IgD-negative memory B cell (primary cell): ENCODE data around the gene PRR9. TPM values are rescaled to one million over a fixed set of nuclear protein-coding genes. Genes with fewer than 3 reads are reported as not detected.

ENCODE experiments used
- polyA plus RNA-seq: library from polyadenylated mRNA; unstranded; fragments of 300-500 nt; fragmentation: Illumina TruSeq; gene quantifications from one replicate; pipeline ENCODE4 v1.2.3, GENCODE V29; 2021

PRR9 gene
- polyA plus RNA-seq, 1 donor from 2014 or later = not detected

Other genes starting within 250 kb of the PRR9 start
- gene SPRR4, start 246.9 kb upstream of the PRR9 start, polyA plus RNA-seq = not detected
- gene SPRR1A, start 233.5 kb upstream of the PRR9 start, polyA plus RNA-seq = not detected
- gene SPRR3, start 215.8 kb upstream of the PRR9 start, polyA plus RNA-seq = not detected
- not detected for gene SPRR1B, start 186.4 kb upstream of the PRR9 start, polyA plus RNA-seq
- not detected for gene SPRR2D, start 176.5 kb upstream of the PRR9 start, polyA plus RNA-seq
- gene SPRR2A, start 160.1 kb upstream of the PRR9 start, polyA plus RNA-seq = not detected
- not detected for gene SPRR2B, start 146.0 kb upstream of the PRR9 start, polyA plus RNA-seq
- not detected for gene SPRR2E, start 123.1 kb upstream of the PRR9 start, polyA plus RNA-seq
- gene SPRR2F, start 104.1 kb upstream of the PRR9 start, polyA plus RNA-seq = not detected
- not detected for gene SPRR2G, start 66.7 kb upstream of the PRR9 start, polyA plus RNA-seq
- not detected for gene LELP1, start 14.2 kb upstream of the PRR9 start, polyA plus RNA-seq
- gene LORICRIN, start 42.1 kb downstream of the PRR9 start, polyA plus RNA-seq = not detected
- not detected for gene PGLYRP3, start 95.4 kb downstream of the PRR9 start, polyA plus RNA-seq
- not detected for gene PGLYRP4, start 131.3 kb downstream of the PRR9 start, polyA plus RNA-seq
- gene S100A9, start 140.3 kb downstream of the PRR9 start, polyA plus RNA-seq = 44.6 TPM
- gene S100A12, start 158.0 kb downstream of the PRR9 start, polyA plus RNA-seq = 0.97 TPM
- gene S100A8, start 173.5 kb downstream of the PRR9 start, polyA plus RNA-seq = 28.0 TPM
- gene S100A7A, start 198.9 kb downstream of the PRR9 start, polyA plus RNA-seq = not detected
- not detected for gene S100A7, start 243.1 kb downstream of the PRR9 start, polyA plus RNA-seq